H1 (cell line): ENCODE results near the gene ERMARD. TPM values are rescaled to one million over a fixed set of nuclear protein-coding genes. Genes with fewer than 3 reads are reported as not detected.

Experiments
- CTCF ChIA-PET: fragments of 300-600 bp; sonication (Branson Sonifier 250); formaldehyde crosslinking; loops from one replicate; lab custom pipeline; 2021; ENCODE audit not compliant: partially characterized antibody; lab: Charles Lee
- POLR2A ChIA-PET: fragments of 300-600 bp; sonication (Branson Sonifier 250); formaldehyde crosslinking; loops from one replicate; lab custom pipeline; 2021; ENCODE audit warnings: inconsistent platforms; ENCODE audit not compliant: partially characterized antibody; lab: Charles Lee
- DNase-seq, 2 experiments: peaks; one replicate each; pipeline versions ENCODE4 v3.0.0 to v3.0.0-alpha.2; 2010 to 2022; ENCODE audit warnings: low spot score in 2 of 2, low read depth in 1 of 2, mixed read lengths in 1 of 2
- FAIRE-seq: peaks from 2 replicates; lab custom pipeline; 2011; peaks lifted over from hg19 to GRCh38; lab: Jason Lieb, UNC
- H2AFZ ChIP-seq: 2 replicates; pipeline ENCODE4 v1.8.1; 2012; ENCODE audit warnings: low read length, inconsistent platforms
- H2AK5ac ChIP-seq: 2 replicates; pipeline ENCODE4 v1.6.1; 2013; ENCODE audit warnings: low read depth, low read length
- H2BK120ac ChIP-seq: replicated peaks from 2 replicates; pipeline ENCODE3; 2013; ENCODE audit warnings: low read depth, low read length, inconsistent platforms
- H2BK12ac ChIP-seq: 2 replicates; pipeline ENCODE4 v1.6.1; 2013; ENCODE audit warnings: low read depth, low read length
- H2BK15ac ChIP-seq: 2 replicates; pipeline ENCODE4 v1.6.1; 2013; ENCODE audit warnings: low read length
- H2BK20ac ChIP-seq: 2 replicates; pipeline ENCODE4 v1.6.1; 2013; ENCODE audit warnings: low read length
- H2BK5ac ChIP-seq: 2 replicates; pipeline ENCODE4 v1.6.1; 2013; ENCODE audit warnings: low read depth, low read length
- H3K14ac ChIP-seq: 2 replicates; pipeline ENCODE4 v1.6.1; 2013; ENCODE audit warnings: inconsistent platforms; ENCODE audit not compliant: insufficient read length
- H3K18ac ChIP-seq: 2 replicates; pipeline ENCODE4 v1.6.1; 2013; ENCODE audit warnings: low read length; ENCODE audit errors: extremely low read depth
- H3K23ac ChIP-seq: 2 replicates; pipeline ENCODE4 v1.6.1; 2013; ENCODE audit warnings: inconsistent platforms; ENCODE audit not compliant: insufficient read length
- H3K23me2 ChIP-seq: 2 replicates; pipeline ENCODE4 v1.6.1; 2013; ENCODE audit warnings: low read depth, low read length
- H3K27ac ChIP-seq: 2 replicates; pipeline ENCODE4 v1.6.1; 2011; ENCODE audit warnings: low read depth, low read length, inconsistent platforms
- H3K27me3 ChIP-seq, 4 experiments: replicated peaks in 1 of 4; 1 replicate in 1 of 4; 2 replicates in 3 of 4; pipeline versions ENCODE4 v1.6.1 to v1.8.1; 2011 to 2013; ENCODE audit warnings: low read length in 3 of 4, mild to moderate bottlenecking in 3 of 4, inconsistent platforms in 2 of 4, mixed read lengths in 2 of 4, moderate library complexity in 1 of 4; ENCODE audit not compliant: control insufficient read depth in 3 of 4, insufficient read depth in 3 of 4; ENCODE audit errors: extremely low read depth in 1 of 4
- H3K36me3 ChIP-seq, 4 experiments: 2 replicates each; pipeline versions ENCODE4 v1.6.1 to v1.8.1; 2011 to 2013; ENCODE audit warnings: mild to moderate bottlenecking in 4 of 4, low read length in 3 of 4, moderate library complexity in 2 of 4, control low read depth in 1 of 4, inconsistent platforms in 1 of 4; ENCODE audit not compliant: insufficient read depth in 4 of 4, control insufficient read depth in 2 of 4
- H3K4ac ChIP-seq: replicated peaks from 2 replicates; pipeline ENCODE3; 2013; ENCODE audit warnings: low read length, low read depth, mixed read lengths, inconsistent platforms; ENCODE audit not compliant: insufficient read length
- H3K4me1 ChIP-seq, 4 experiments: replicated peaks in 1 of 4; 1 replicate in 1 of 4; 2 replicates in 3 of 4; pipeline versions ENCODE4 v1.6.1 to v1.8.1; 2011 to 2013; ENCODE audit warnings: low read length in 3 of 4, inconsistent platforms in 2 of 4, mixed read lengths in 1 of 4; ENCODE audit not compliant: insufficient read depth in 4 of 4, control insufficient read depth in 3 of 4
- H3K4me2 ChIP-seq, 2 experiments: 2 replicates each; pipeline versions ENCODE4 v1.6.1 to v1.8.1; 2011 to 2013; ENCODE audit warnings: low read depth in 2 of 2, low read length in 2 of 2, control low read depth in 1 of 2, inconsistent platforms in 1 of 2, mild to moderate bottlenecking in 1 of 2; ENCODE audit not compliant: insufficient read depth in 1 of 2
- H3K4me3 ChIP-seq, 4 experiments: fragments of 200-600, 300-600 bp in 1 of 4; sonication (generic), shearing (Covaris generic), sonication (Bioruptor Twin) in 1 of 4; 2 replicates each; pipeline versions ENCODE4 v1.5.1 to v1.8.1; 2011 to 2016; ENCODE audit warnings: low read length in 4 of 4, low read depth in 3 of 4, control low read depth in 2 of 4, inconsistent platforms in 2 of 4, mild to moderate bottlenecking in 2 of 4, mixed read lengths in 1 of 4, moderate library complexity in 1 of 4; ENCODE audit not compliant: insufficient read depth in 2 of 4; ENCODE audit errors: extremely low read depth in 1 of 4
- H3K56ac ChIP-seq: replicated peaks from 2 replicates; pipeline ENCODE3; 2013; ENCODE audit warnings: low read depth, mild to moderate bottlenecking, mixed read lengths, low read length, inconsistent platforms; ENCODE audit not compliant: insufficient read length
- H3K79me1 ChIP-seq: 2 replicates; pipeline ENCODE4 v1.6.1; 2013; ENCODE audit warnings: low read depth, low read length, control low read depth
- H3K79me2 ChIP-seq, 2 experiments: 2 replicates each; pipeline versions ENCODE4 v1.6.1 to v1.8.1; 2012 to 2013; ENCODE audit warnings: low read length in 2 of 2, mild to moderate bottlenecking in 2 of 2, inconsistent platforms in 1 of 2; ENCODE audit not compliant: insufficient read depth in 2 of 2, control insufficient read depth in 1 of 2
- H3K9ac ChIP-seq, 4 experiments: replicated peaks in 1 of 4; 1 replicate in 1 of 4; 2 replicates in 3 of 4; pipeline versions ENCODE4 v1.6.1 to v1.8.1; 2011 to 2013; ENCODE audit warnings: low read depth in 3 of 4, low read length in 3 of 4, control low read depth in 2 of 4, mild to moderate bottlenecking in 2 of 4, moderate library complexity in 2 of 4, inconsistent platforms in 1 of 4; ENCODE audit errors: extremely low read depth in 1 of 4
- H3K9me3 ChIP-seq, 2 experiments: 2 replicates each; pipeline versions ENCODE4 v1.6.1 to v1.8.1; 2012 to 2013; ENCODE audit warnings: mild to moderate bottlenecking in 2 of 2, moderate library complexity in 2 of 2, control low read depth in 1 of 2, inconsistent platforms in 1 of 2, low read depth in 1 of 2, low read length in 1 of 2, mixed read lengths in 1 of 2; ENCODE audit not compliant: insufficient read depth in 2 of 2
- H4K20me1 ChIP-seq, 2 experiments: replicated peaks in 1 of 2; 2 replicates each; pipeline versions ENCODE3 to v1.8.1; 2011 to 2013; ENCODE audit warnings: inconsistent platforms in 2 of 2, low read length in 2 of 2, mild to moderate bottlenecking in 1 of 2; ENCODE audit not compliant: insufficient read depth in 2 of 2, control insufficient read depth in 1 of 2
- H4K5ac ChIP-seq: 2 replicates; pipeline ENCODE4 v1.6.1; 2013; ENCODE audit warnings: low read length, low read depth, mixed read lengths, inconsistent platforms; ENCODE audit not compliant: insufficient read length
- H4K8ac ChIP-seq: 2 replicates; pipeline ENCODE4 v1.8.0; 2013; ENCODE audit warnings: mild to moderate bottlenecking, moderate library complexity, low read length, inconsistent platforms; ENCODE audit not compliant: insufficient read depth; ENCODE audit errors: extremely low read depth
- H4K91ac ChIP-seq: replicated peaks from 2 replicates; pipeline ENCODE3; 2013; ENCODE audit warnings: low read length, mixed read lengths, inconsistent platforms; ENCODE audit not compliant: insufficient read length
- BRCA1 ChIP-seq: IDR thresholded peaks from 2 replicates; pipeline ENCODE4 v1.6.1; 2012; ENCODE audit warnings: low read depth, low read length, improper control_type of control experiment
- MAFK ChIP-seq: IDR thresholded peaks from 2 replicates; pipeline ENCODE4 v1.6.1; 2012; ENCODE audit warnings: low read depth, mild to moderate bottlenecking, improper control_type of control experiment, low read length
- WGBS, 2 experiments: shearing (Covaris generic) in 1 of 2; methylation state at CpG; one replicate each; pipeline versions ENCODE4 v1.1.6 to v1.1.7; 2013 to 2015; ENCODE audit warnings: low lambda C conversion rate in 2 of 2, mixed read lengths in 2 of 2, inconsistent platforms in 1 of 2, low coverage in 1 of 2, missing lambda C conversion rate in 1 of 2; ENCODE audit not compliant: insufficient replicate concordance in 2 of 2, insufficient coverage in 1 of 2, insufficient read length in 1 of 2; ENCODE audit errors: extremely low coverage in 1 of 2, missing lambda C conversion rate in 1 of 2; 5-methylcytosine and 5-hydroxymethylcytosine counted together
- polyA plus RNA-seq, 7 experiments: library from polyadenylated mRNA; depleted of rRNA in 3 of 7; stranded (reverse) in 5 of 7; unstranded in 2 of 7; fragments of >200 nt in 5 of 7; fragments of 200-250 nt in 2 of 7; gene quantifications; 1 replicate in 5 of 7; 2 replicates in 1 of 7; 4 replicates in 1 of 7; pipeline versions ENCODE4 v1.2.1 to v1.2.3, GENCODE V29; 2011 to 2013; ENCODE audit warnings: missing spikeins in 2 of 7, mixed read lengths in 2 of 7
- total RNA-seq: library from RNA; stranded (reverse); fragmentation: NEBNext Ultra II Directional; extraction: Animal tissue kit (Norgen Biotek cat#: 25700); gene quantifications from 2 replicates; pipeline ENCODE4 v1.2.1, GENCODE V29; 2021
- TF ChIP-seq, protein P1 (sequence below), 3 experiments: IDR thresholded peaks; 1 replicate in 2 of 3; 2 replicates in 1 of 3; pipeline versions ENCODE4 v1.5.1 to v1.6.1; 2011; ENCODE audit warnings: low read length in 3 of 3, mild to moderate bottlenecking in 3 of 3, inconsistent platforms in 2 of 3, low read depth in 1 of 3, moderate library complexity in 1 of 3; ENCODE audit not compliant: insufficient read depth in 1 of 3; ENCODE audit errors: control extremely low read depth in 1 of 3

Gene ERMARD
- total and polyA plus RNA-seq, 2 of the 8 experiments (the other 6 are each of a cell fraction or from before 2014, with no cell fraction given) = 12.2 to 25.6 TPM

- no peak overlapping the region for H3K56ac ChIP-seq
- no peak overlapping the region for H2AFZ ChIP-seq
- H3K4me1 ChIP-seq = peaks cover 0 to 10% (median 2%) of the 10 kb centered on the region in 4 experiments; a peak in 4 of 7 replicates
- H3K9ac ChIP-seq = no peak overlapping the region
- no peak overlapping the region for H3K27ac ChIP-seq
- H2AK5ac ChIP-seq = no peak overlapping the region
- no peak overlapping the region for H2BK5ac ChIP-seq
- no peaks in the 10 kb centered on the region for H3K9me3 ChIP-seq
- H4K91ac ChIP-seq = no peak overlapping the region
- no peaks in the 10 kb centered on the region for H3K79me1 ChIP-seq
- no peaks in the 10 kb centered on the region for H3K79me2 ChIP-seq
- H3K4me2 ChIP-seq = no peak overlapping the region
- H2BK20ac ChIP-seq = no peak overlapping the region
- H3K36me3 ChIP-seq = no peaks in the 10 kb centered on the region
- no peak overlapping the region for H3K4me3 ChIP-seq
- no peak overlapping the region for H3K14ac ChIP-seq
- no peak overlapping the region for H2BK12ac ChIP-seq
- POLR2A ChIA-PET = interaction anchor here (1.0 kb wide), 1 partner anchor 49 kb away, joined by 3 read pairs; no protein-coding TSS in a partner anchor
- WGBS, 2 experiments = 90% methylated on average over 7 of the region's 7 CpGs; no CpG with 5 or more reads in 1 of the 2 experiments
- H3K23me2 ChIP-seq = no peaks in the 10 kb centered on the region
- DNase-seq (no peak), FAIRE-seq (no peak)
- no peaks in the 10 kb centered on the region; a peak in 1 of 7 replicates for H3K27me3 ChIP-seq
- H2BK15ac ChIP-seq = no peak overlapping the region
- no peak overlapping the region for H4K5ac ChIP-seq
- H4K20me1 ChIP-seq = no peaks in the 10 kb centered on the region
- no peak overlapping the region for H2BK120ac ChIP-seq
- CTCF ChIA-PET = interaction anchor here (1.0 to 2.1 kb wide), 3 partner anchors 9 to 1487 kb away, joined by 3 to 9 read pairs (median 6); no protein-coding TSS in a partner anchor
- no peak overlapping the region for H3K4ac ChIP-seq
- no peak overlapping the region for H4K8ac ChIP-seq
- TF ChIP-seq MAFK (peak; percentile 67; the same call in 1 of the 2 replicates), BRCA1 (no peak)
- TF ChIP-seq, protein P1, sequence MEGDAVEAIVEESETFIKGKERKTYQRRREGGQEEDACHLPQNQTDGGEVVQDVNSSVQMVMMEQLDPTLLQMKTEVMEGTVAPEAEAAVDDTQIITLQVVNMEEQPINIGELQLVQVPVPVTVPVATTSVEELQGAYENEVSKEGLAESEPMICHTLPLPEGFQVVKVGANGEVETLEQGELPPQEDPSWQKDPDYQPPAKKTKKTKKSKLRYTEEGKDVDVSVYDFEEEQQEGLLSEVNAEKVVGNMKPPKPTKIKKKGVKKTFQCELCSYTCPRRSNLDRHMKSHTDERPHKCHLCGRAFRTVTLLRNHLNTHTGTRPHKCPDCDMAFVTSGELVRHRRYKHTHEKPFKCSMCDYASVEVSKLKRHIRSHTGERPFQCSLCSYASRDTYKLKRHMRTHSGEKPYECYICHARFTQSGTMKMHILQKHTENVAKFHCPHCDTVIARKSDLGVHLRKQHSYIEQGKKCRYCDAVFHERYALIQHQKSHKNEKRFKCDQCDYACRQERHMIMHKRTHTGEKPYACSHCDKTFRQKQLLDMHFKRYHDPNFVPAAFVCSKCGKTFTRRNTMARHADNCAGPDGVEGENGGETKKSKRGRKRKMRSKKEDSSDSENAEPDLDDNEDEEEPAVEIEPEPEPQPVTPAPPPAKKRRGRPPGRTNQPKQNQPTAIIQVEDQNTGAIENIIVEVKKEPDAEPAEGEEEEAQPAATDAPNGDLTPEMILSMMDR (IDR thresholded peaks at IDR 0.05; ENCODE audit: control extremely low read depth in 1 of 3, insufficient read depth in 1 of 3, low read depth in 1 of 3, low read length in 3 of 3) = peak in 1 of 3 experiments; percentile 11; a peak in 1 of 4 replicates
- H3K18ac ChIP-seq = no peak overlapping the region
- no peak overlapping the region for H3K23ac ChIP-seq
Measured at GRCh38 chr6:169799474-169799926, 48.1 kb downstream of the ERMARD start.
